ENCODE measurements around the gene CAMK1D.
"Not testable (repeated sequence)": the region's sequence is repeated elsewhere in the genome, so short reads cannot be mapped to it uniquely, and the experiment has no call there.

Gene CAMK1D

GRCh38 chr10:12340937-12341336 lies 8.4 kb upstream of the CAMK1D start:
- DNase-seq (ENCODE audit: low read depth), result no peak

GRCh38 chr10:12341526-12341925 lies 7.8 kb upstream of the CAMK1D start:
- no peak for DNase-seq (ENCODE audit: low read depth)

GRCh38 chr10:12344375-12345110 lies 4.8 kb upstream of the CAMK1D start:
- DNase-seq (ENCODE audit: low read depth), result no peak

- DNase-seq (ENCODE audit: low read depth), result no peak
Measured at GRCh38 chr10:12346707-12347106, 2.6 kb upstream of the CAMK1D start.

- DNase-seq (ENCODE audit: low read depth), result no peak
Measured at GRCh38 chr10:12348294-12348869, 965 bp upstream of the CAMK1D start.

- no peak for DNase-seq (ENCODE audit: low read depth)
Measured at GRCh38 chr10:12349629-12350166, 351 bp downstream of the CAMK1D start.

- DNase-seq (ENCODE audit: low read depth), result peak; percentile 17
Measured at GRCh38 chr10:12350167-12350872, 973 bp downstream of the CAMK1D start.

GRCh38 chr10:12350925-12351324 lies 1.6 kb downstream of the CAMK1D start:
- DNase-seq (ENCODE audit: low read depth), result no peak

- no peak for DNase-seq (ENCODE audit: low read depth)
Measured at GRCh38 chr10:12351447-12351846, 2.1 kb downstream of the CAMK1D start.

- DNase-seq (ENCODE audit: low read depth), result no peak
Measured at GRCh38 chr10:12351889-12352288, 2.5 kb downstream of the CAMK1D start.

- DNase-seq (ENCODE audit: low read depth), result no peak
Measured at GRCh38 chr10:12353399-12354242, 4.3 kb downstream of the CAMK1D start.

GRCh38 chr10:12354696-12355095 lies 5.3 kb downstream of the CAMK1D start:
- not testable (repeated sequence) for DNase-seq (ENCODE audit: low read depth)

GRCh38 chr10:12355384-12355783 lies 6.0 kb downstream of the CAMK1D start:
- DNase-seq (ENCODE audit: low read depth), result no peak

GRCh38 chr10:12357525-12358151 lies 8.3 kb downstream of the CAMK1D start:
- no peak for DNase-seq (ENCODE audit: low read depth)

GRCh38 chr10:12358863-12359564 lies 9.7 kb downstream of the CAMK1D start:
- no peak for DNase-seq (ENCODE audit: low read depth)

- no peak for DNase-seq (ENCODE audit: low read depth)
Measured at GRCh38 chr10:12360461-12360860, 11.1 kb downstream of the CAMK1D start.

- DNase-seq (ENCODE audit: low read depth), result not testable (repeated sequence)
Measured at GRCh38 chr10:12361115-12361514, 11.8 kb downstream of the CAMK1D start.

GRCh38 chr10:12364559-12364958 lies 15.2 kb downstream of the CAMK1D start:
- no peak for DNase-seq (ENCODE audit: low read depth)

- no peak for DNase-seq (ENCODE audit: low read depth)
Measured at GRCh38 chr10:12367272-12367671, 17.9 kb downstream of the CAMK1D start.

- DNase-seq (ENCODE audit: low read depth), result no peak
Measured at GRCh38 chr10:12369982-12370381, 20.6 kb downstream of the CAMK1D start.

GRCh38 chr10:12372846-12373245 lies 23.5 kb downstream of the CAMK1D start:
- no peak for DNase-seq (ENCODE audit: low read depth)
